Measurements from ENCODE around the gene CNOT4. TPM values are rescaled to one million over a fixed set of nuclear protein-coding genes. Genes with fewer than 3 reads are reported as not detected.

The CNOT4 gene
- polyA plus RNA-seq (2014; cell fraction: cytosol; rRNA removed), result 5.3 and 7.5 TPM in 2 replicates
- polyA plus RNA-seq (2014; cell fraction: nucleus; rRNA removed), result 3.6 and 4.3 TPM in 2 replicates

GRCh38 chr7:135509839-135510591 lies at the start of gene CNOT4:
Gene CNOT4 (minus strand): TSS chr7:135510102. CDS start chr7:135438331, 71,771 bp downstream.
- peak; percentile 98 for DNase-seq (ENCODE audit: low spot score)

- no peak for DNase-seq (ENCODE audit: low spot score)
Observed at GRCh38 chr7:135558881-135559280, 49.0 kb upstream of the CNOT4 start.

DNA sequence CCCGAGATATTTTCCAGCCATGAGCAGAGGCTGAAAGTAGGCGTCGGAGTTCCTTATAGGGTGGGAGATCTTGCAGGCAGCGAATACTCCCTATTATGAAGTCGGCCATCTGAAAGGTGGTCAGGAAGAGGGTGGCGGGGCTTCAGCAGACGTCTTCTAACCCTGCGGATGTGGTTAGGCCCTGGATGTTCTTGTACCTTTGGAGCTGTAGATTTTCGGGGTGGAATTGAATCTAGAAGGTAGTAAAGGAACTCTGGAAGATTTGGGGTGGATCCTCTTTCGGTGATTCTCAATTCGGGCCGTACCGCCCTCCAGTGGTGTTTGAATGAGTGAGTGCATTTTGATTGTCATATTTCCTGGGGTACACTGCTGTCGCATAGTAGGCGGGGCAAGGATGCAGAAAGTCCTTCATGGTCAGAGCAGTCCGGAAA lies 48.5 kb upstream of the CNOT4 start:
- DNase-seq (ENCODE audit: low spot score), result peak; percentile 76

DNA sequence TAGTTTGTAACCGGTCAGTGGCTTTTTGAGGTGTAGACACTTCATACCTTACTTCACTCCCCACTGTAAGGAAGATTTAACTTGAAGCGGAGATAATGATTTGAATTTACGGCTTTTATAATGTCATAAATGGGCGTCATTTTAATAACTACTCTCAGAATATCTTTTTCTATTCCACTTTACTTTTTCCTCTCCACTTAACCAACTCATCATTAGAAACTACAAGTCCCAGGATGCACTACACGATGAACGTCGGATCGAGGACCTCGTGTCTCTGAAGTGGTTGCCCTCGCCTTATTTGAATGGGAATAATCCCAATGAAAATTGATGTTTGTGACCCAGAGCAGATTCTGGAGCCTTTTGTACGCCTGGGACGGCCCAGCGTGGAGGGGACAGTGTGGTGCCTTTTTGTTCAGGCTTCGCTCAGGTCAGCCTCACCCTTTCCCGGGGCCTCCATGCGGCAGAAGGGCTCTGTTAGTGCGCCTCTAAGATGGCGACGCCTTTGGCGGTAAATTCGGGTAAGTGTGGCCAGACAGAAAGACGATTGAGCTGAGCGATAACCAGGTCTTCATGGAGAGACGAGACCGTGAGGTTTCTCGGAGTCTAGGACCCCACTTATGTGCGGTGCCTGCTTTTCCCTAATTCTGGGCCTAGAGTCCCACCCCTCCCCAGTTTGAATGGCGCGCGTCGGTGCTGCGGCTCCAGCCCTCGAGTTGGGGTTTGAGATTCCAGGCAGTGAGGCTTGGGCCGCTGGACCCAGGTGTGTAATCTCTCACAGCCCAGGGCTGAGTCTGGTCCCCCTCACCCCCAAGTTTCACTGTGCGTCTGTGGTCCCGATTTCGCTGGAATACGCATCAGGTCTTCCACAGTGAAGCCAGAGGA lies 47.8 kb upstream of the CNOT4 start, which contains the start of gene NUP205:
TSS of gene NUP205 (plus strand) at position 463 of the 882 bp plus-strand sequence. CDS start at position 491, 28 bp downstream.
- DNase-seq (ENCODE audit: low spot score), result peak; percentile 90

GRCh38 chr7:135553346-135553745 lies 43.4 kb upstream of the CNOT4 start:
- no peak for DNase-seq (ENCODE audit: low spot score)

- DNase-seq (ENCODE audit: low spot score), result no peak
Observed at GRCh38 chr7:135552148-135552547, 42.2 kb upstream of the CNOT4 start.

GRCh38 chr7:135550196-135550595 lies 40.3 kb upstream of the CNOT4 start:
- DNase-seq (ENCODE audit: low spot score), result no peak

DNA sequence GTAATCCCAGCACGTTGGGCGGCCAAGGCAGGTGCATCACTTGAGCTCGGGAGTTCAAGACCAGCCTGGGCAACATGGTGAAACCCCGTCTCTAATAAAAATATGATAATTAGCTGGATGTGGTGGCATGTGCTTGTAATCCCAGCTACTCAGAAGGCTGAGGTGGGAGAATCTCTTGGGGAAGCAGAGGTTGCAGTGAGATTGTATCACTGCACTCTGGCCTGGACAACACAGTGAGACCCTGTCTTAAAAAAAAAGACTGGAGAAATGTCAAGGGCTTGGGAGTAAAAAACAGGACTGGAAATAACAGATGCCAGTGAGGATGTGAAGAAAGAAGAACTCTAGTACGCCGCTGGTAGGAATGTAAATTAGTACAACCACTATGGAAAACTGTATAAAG lies 31.1 kb upstream of the CNOT4 start:
- no peak for DNase-seq (ENCODE audit: low spot score)

GRCh38 chr7:135539629-135540028 lies 29.7 kb upstream of the CNOT4 start:
- DNase-seq (ENCODE audit: low spot score), result no peak

GRCh38 chr7:135538376-135538775 lies 28.5 kb upstream of the CNOT4 start:
- no peak for DNase-seq (ENCODE audit: low spot score)

DNA sequence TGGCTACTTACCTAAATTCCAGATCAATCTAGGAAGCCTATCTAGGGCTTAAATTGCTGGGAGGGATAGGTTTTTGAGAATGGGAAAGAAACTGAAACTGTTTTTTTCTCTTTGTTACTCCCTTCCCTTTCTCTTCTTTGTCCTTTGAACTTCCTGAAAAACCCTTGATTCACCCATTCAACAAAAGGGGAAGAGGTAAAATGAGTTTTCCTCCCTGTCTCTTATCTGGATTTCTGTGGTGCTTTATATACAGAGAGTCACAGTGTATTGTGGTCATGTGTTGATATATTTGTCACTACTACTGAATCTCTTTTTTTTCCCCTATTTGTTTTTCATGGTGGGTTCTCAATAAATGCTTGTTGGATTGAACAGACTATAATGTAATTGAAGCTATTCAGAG lies 28.0 kb upstream of the CNOT4 start:
- DNase-seq (ENCODE audit: low spot score), result no peak

GRCh38 chr7:135537453-135537852 lies 27.6 kb upstream of the CNOT4 start:
- DNase-seq (ENCODE audit: low spot score), result no peak

DNA sequence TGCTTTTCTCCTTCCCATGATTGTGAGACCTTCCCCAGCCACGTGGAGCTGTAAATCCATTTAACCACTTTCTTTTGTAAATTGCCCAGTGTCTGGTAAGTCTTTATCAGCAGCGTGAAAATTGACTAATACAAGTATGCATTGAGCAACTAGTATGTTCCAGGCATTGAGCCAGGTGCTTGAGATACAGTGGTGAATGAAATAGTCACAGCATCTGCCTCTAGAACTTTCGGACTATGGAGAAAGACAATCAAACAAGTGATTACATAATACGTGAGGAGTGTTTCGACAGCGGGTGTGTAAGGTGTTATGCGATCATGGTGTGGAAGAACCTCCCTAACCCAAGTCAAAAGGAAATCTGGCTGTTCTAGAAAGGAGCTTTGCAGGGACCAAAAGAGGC lies 26.2 kb upstream of the CNOT4 start:
- DNase-seq (ENCODE audit: low spot score), result no peak

- no peak for DNase-seq (ENCODE audit: low spot score)
Observed at GRCh38 chr7:135527025-135527424, 17.1 kb upstream of the CNOT4 start.

GRCh38 chr7:135525426-135525825 lies 15.5 kb upstream of the CNOT4 start:
- DNase-seq (ENCODE audit: low spot score), result no peak

DNA sequence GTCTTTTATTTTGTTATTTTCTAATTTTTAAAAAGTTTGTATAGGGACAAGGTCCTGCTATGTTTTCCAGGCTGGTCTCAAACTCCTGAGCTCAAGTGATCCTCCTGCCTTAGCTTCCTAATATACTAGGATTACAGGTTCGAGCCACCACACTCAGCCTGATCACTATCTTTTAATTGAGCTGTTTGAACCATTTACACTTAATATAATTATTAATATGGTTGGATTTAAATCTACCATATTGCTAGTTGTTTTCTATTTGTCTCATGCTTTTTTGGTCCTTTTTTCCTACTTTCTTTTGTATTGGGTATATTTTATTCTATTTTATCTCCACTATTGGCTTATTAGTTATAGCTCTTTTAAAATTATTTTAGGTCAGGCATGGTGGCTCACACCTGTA lies 13.2 kb upstream of the CNOT4 start:
- no peak for DNase-seq (ENCODE audit: low spot score)

DNA sequence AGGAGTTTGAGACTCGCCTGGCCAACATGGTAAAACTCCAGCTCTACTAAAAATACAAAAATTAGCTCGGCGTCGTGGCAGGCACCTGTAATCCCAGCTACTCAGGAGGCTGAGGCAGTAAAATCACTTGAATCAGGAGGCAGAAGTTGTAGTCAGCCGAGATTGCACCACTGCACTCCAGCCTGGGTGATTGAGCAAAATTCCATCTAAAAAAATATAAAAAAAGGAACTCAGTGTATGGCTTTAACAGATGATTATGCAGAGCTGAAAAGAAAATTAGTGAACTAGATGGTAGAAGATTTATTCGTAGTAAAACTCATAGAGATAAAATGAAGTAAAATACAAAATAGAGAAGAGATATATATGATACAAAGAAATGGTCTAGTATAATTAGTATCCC lies 12.6 kb upstream of the CNOT4 start:
- no peak for DNase-seq (ENCODE audit: low spot score)

DNA sequence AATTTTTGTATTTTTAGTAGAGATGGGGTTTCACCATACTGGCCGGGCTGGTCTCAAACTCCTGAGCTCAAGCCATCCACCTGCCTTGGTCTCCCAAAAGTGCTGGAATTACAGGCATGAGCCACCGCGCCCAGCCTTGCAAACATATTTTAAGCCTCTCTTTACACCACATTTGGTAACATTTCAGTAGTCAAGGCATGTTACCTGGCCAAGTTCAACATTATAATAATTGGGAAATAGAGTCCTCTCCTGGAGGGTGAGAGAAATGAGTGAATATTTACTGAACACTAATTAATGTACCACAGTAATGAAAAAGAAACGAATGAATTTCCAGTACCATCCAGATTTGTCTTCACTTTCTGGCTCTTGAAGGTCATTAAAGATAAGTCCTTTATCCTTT lies 10.0 kb upstream of the CNOT4 start:
- DNase-seq (ENCODE audit: low spot score), result no peak

- DNase-seq (ENCODE audit: low spot score), result no peak
Observed at GRCh38 chr7:135519233-135519688, 9.4 kb upstream of the CNOT4 start.

DNA sequence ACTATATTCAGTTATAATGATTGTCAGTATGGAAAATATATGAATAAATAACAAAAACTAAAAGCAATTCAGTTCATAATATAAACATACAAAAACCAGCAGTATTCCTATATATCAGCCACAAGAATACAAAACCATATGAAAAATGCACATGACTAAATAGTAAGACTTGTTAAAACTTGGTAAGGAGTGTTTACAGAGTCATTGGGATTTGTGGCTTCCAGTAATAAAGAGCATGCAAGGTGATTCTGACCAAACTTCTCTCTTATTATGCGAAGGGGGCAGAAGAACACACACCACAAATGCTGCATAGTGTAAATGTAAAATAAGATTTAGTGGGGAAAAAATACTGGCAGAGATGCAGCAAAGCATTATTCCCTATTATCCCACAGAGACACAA lies 8.8 kb upstream of the CNOT4 start:
- DNase-seq (ENCODE audit: low spot score), result no peak

DNA sequence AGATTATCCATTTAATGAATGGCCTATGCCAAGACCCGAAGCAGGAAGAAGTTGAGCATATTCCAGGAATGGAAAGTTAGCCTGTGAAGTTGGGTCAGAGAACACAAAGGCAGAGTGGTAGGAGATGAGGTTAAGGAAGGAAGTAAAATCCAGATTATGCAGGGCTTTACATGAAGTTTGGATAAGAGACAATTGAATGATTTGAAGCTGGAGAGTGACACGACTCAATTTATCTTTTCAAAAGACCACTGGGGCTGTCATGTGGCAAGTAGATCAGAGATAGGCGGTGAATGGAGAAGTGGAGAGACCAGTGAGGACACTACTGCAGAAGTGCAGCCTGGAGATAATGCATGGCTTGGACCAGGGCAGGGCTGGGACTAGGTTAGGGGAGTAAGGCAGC lies 7.2 kb upstream of the CNOT4 start:
- no peak for DNase-seq (ENCODE audit: low spot score)

DNA sequence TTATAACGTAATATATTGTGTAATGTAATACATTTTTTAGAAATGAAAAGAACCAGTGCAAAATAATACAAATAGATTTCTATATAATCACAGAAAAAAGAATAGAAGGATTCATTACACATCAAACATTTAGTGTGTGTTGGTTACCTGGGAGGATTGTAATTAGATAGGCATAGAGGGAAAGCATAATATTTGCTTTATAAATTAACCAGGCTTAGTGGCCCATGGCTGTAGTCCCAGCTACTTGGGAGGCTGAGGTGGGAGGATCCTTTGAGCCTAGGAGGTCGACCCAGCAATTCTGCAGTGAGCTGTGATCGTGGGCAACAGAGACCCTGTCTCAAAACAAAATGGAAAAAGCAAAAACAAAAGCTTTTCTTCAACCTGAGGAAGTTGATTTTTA lies 5.0 kb upstream of the CNOT4 start:
- DNase-seq (ENCODE audit: low spot score), result no peak
